Measurements from ENCODE around the gene SLC9A9. TPM values are rescaled to one million over a fixed set of nuclear protein-coding genes. Genes with fewer than 3 reads are reported as not detected.

SLC9A9 gene
- total RNA-seq, 1 experiment from 2014 or later = 1.5 TPM

DNA sequence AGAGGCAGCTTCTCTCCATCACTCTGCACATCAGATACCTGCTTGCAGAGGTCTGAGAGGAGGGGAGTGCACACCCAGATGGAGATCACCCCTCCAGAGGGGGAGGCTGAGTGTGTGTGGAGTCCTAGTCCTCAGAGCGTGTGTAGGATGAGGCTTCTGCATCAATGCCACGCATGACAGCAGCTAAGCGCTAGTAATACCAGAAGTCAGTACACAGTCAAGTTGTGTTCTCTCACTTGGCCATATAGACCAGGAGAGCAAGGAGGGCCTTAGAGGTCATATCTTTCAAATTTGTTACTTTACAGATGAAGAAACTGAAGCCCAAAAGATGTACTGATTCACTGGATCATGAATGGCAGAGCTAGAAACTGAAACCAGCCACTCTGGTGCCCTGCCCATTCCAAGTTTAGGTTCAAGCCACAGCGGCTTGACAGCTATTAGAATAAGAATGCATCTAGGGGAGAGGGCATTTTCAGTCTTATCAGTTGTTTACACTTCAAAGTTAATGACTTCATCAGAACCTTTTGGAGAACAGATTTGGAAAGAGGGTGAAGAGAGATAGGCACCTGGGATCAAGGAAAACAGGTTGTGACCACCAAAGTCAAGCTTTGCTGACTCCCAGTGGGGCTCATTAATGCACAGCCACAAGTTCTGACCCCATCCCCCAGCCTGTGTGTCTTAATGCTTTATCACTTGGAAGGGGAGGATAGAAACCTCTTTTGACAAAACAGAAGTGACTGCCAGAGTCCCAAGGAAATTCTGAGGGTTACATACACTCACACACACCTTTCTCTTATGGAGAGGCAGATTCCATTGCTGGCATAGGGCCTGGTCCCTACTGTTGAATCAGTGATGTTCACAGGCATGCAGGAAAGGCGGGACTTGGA, 418.4 kb downstream of the SLC9A9 start:
- intact Hi-C loops (cut with micrococcal nuclease; ENCODE audit: unreplicated experiment) = no loop called here
- Mint-ChIP-seq H3K27ac (ENCODE audit: unreplicated experiment) (no peak overlapping the region), H3K9me3 (ENCODE audit: low read depth, unreplicated experiment) (peaks cover 4% of the 10 kb centered on the region)

GRCh38 chr3:143428294-143428693, 420.0 kb downstream of the SLC9A9 start:
- intact Hi-C loops (cut with micrococcal nuclease; ENCODE audit: unreplicated experiment) = no loop called here
- Mint-ChIP-seq H3K9me3 (ENCODE audit: low read depth, unreplicated experiment) (peaks cover 4% of the 10 kb centered on the region), H3K36me3 (ENCODE audit: insufficient read depth, unreplicated experiment) (no peaks in the 10 kb centered on the region), H3K4me3 (ENCODE audit: low read depth, unreplicated experiment) (no peak overlapping the region), H3K4me1 (ENCODE audit: low read depth, unreplicated experiment) (peaks cover 24% of the 10 kb centered on the region), H3K27me3 (ENCODE audit: unreplicated experiment) (no peaks in the 10 kb centered on the region), H3K27ac (ENCODE audit: unreplicated experiment) (no peak overlapping the region)
- TF ChIP-seq, protein P1, sequence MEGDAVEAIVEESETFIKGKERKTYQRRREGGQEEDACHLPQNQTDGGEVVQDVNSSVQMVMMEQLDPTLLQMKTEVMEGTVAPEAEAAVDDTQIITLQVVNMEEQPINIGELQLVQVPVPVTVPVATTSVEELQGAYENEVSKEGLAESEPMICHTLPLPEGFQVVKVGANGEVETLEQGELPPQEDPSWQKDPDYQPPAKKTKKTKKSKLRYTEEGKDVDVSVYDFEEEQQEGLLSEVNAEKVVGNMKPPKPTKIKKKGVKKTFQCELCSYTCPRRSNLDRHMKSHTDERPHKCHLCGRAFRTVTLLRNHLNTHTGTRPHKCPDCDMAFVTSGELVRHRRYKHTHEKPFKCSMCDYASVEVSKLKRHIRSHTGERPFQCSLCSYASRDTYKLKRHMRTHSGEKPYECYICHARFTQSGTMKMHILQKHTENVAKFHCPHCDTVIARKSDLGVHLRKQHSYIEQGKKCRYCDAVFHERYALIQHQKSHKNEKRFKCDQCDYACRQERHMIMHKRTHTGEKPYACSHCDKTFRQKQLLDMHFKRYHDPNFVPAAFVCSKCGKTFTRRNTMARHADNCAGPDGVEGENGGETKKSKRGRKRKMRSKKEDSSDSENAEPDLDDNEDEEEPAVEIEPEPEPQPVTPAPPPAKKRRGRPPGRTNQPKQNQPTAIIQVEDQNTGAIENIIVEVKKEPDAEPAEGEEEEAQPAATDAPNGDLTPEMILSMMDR (IDR thresholded peaks at IDR 0.05; ENCODE audit: unreplicated experiment) = no peak
- no TSS peak for BruUV-seq (replicated peaks)
- no peak for DNase-seq
- CTCF ChIA-PET = no interaction called here

More for the DNA sequence above, 418.4 kb downstream of the SLC9A9 start:
- H3K27me3 Mint-ChIP-seq (ENCODE audit: unreplicated experiment) = no peaks in the 10 kb centered on the region
- H3K4me3 Mint-ChIP-seq (ENCODE audit: low read depth, unreplicated experiment) = no peak overlapping the region
- no peaks in the 10 kb centered on the region for H3K36me3 Mint-ChIP-seq (ENCODE audit: insufficient read depth, unreplicated experiment)
- peaks cover 24% of the 10 kb centered on the region for H3K4me1 Mint-ChIP-seq (ENCODE audit: low read depth, unreplicated experiment)
- no TSS peak for BruUV-seq (replicated peaks)
- no peak for DNase-seq
- TF ChIP-seq, protein P1 (IDR thresholded peaks at IDR 0.05; ENCODE audit: unreplicated experiment) = no peak
- CTCF ChIA-PET = interaction anchor here (0.9 to 2.0 kb wide), 3 partner anchors 11 to 295 kb away, joined by 3 to 6 read pairs (median 3); no protein-coding TSS in a partner anchor

DNA sequence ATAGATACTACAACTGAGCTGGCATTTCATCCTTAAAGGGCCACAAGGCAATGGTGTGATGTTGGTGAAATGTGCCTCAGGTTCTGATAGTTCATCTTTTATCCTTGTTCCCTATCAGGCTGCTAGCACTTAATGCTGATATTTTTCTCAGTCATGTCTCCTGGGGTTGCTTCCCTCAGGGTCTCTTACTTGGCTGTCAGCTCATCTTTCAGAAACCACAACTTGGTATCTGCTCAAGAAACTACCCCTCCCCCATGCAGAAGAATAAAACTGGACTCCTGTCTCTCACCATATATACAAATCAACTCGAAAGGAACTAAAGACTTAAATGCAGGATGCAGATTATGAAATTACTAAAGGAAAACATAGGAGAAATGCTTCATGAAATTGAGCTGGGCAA, 420.6 kb downstream of the SLC9A9 start:
- BruUV-seq (replicated peaks) = no TSS peak
- H3K4me1 Mint-ChIP-seq (ENCODE audit: low read depth, unreplicated experiment) = peaks cover 24% of the 10 kb centered on the region
- peaks cover 4% of the 10 kb centered on the region for H3K9me3 Mint-ChIP-seq (ENCODE audit: low read depth, unreplicated experiment)
- no peaks in the 10 kb centered on the region for H3K36me3 Mint-ChIP-seq (ENCODE audit: insufficient read depth, unreplicated experiment)
- no peak overlapping the region for H3K27ac Mint-ChIP-seq (ENCODE audit: unreplicated experiment)
- H3K4me3 Mint-ChIP-seq (ENCODE audit: low read depth, unreplicated experiment) = no peak overlapping the region
- TF ChIP-seq, protein P1 (IDR thresholded peaks at IDR 0.05; ENCODE audit: unreplicated experiment) = no peak
- no peak for DNase-seq
- intact Hi-C loops (cut with micrococcal nuclease; ENCODE audit: unreplicated experiment) = no loop called here
- no peaks in the 10 kb centered on the region for H3K27me3 Mint-ChIP-seq (ENCODE audit: unreplicated experiment)
- CTCF ChIA-PET = no interaction called here

DNA sequence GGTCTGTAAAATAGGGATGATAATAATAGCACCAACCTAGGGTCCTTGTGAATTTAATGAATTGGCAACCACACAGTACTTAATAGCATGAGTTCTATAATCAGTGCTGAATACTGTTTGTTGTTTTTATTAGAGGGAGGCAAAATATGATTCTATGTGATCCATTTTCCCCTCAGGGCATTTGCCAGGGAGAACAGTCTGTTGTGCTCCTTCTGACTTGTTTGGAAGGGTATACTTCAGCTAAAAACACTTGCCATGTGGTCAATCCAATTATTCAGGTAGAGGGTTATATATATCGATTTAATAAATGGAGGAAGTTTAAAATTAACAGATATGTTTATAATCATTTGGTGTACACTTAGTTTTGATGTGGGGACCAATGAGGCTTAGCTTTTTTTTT, 423.4 kb downstream of the SLC9A9 start:
- intact Hi-C loops (cut with micrococcal nuclease; ENCODE audit: unreplicated experiment) = no loop called here
- no peak overlapping the region for H3K4me3 Mint-ChIP-seq (ENCODE audit: low read depth, unreplicated experiment)
- no peak overlapping the region for H3K27ac Mint-ChIP-seq (ENCODE audit: unreplicated experiment)
- DNase-seq = no peak
- no TSS peak for BruUV-seq (replicated peaks)
- no peaks in the 10 kb centered on the region for H3K27me3 Mint-ChIP-seq (ENCODE audit: unreplicated experiment)
- TF ChIP-seq, protein P1 (IDR thresholded peaks at IDR 0.05; ENCODE audit: unreplicated experiment) = no peak
- H3K9me3 Mint-ChIP-seq (ENCODE audit: low read depth, unreplicated experiment) = no peaks in the 10 kb centered on the region
- peaks cover 11% of the 10 kb centered on the region for H3K4me1 Mint-ChIP-seq (ENCODE audit: low read depth, unreplicated experiment)
- CTCF ChIA-PET = no interaction called here
- H3K36me3 Mint-ChIP-seq (ENCODE audit: insufficient read depth, unreplicated experiment) = no peaks in the 10 kb centered on the region

Measured in Calu3 (cell line).